GM12878 (cell line): Measurements from ENCODE around the gene GYPC.

Source experiments
- ASH2L ChIP-seq: fragments of 300-600, 200-600 bp; sonication (generic); IDR thresholded peaks from 2 replicates; pipeline ENCODE4 v1.6.1; 2017; ENCODE audit warnings: low read depth, mild to moderate bottlenecking, borderline replicate concordance
- GABPA ChIP-seq: IDR thresholded peaks from 2 replicates; pipeline ENCODE4 v1.6.1; 2014; ENCODE audit warnings: antibody characterized with exemption, low read depth, mild to moderate bottlenecking, inconsistent platforms

- TF ChIP-seq GABPA (no peak), ASH2L (no peak)
These were observed 8.3 kb downstream of the GYPC start for GRCh38 chr2:126664234-126664633.
